K562 (cell line): ENCODE data around the gene SFXN3. TPM values are rescaled to one million over a fixed set of nuclear protein-coding genes. Genes with fewer than 3 reads are reported as not detected.

Experiments used
- BRD9 ChIP-seq: fragments of 450-650 bp; IDR thresholded peaks from 2 replicates; pipeline ENCODE4 v1.6.1; 2018; ENCODE audit warnings: low read depth; ENCODE audit not compliant: partially characterized antibody
- CHAMP1 ChIP-seq: fragments of 450-650 bp; IDR thresholded peaks from 2 replicates; pipeline ENCODE4 v1.6.1; 2016; ENCODE audit warnings: mild to moderate bottlenecking
- CREB3L1 ChIP-seq: fragments of 450-650 bp; IDR thresholded peaks from 2 replicates; pipeline ENCODE4 v1.6.1; 2014; ENCODE audit warnings: low read depth, mild to moderate bottlenecking, moderate library complexity, borderline replicate concordance
- ELF1 ChIP-seq: fragments of 200-800 bp; sonication (Bioruptor generic); IDR thresholded peaks from 2 replicates; pipeline ENCODE4 v1.6.1; 2016; ENCODE audit warnings: missing genetic modification characterization, missing compliant biosample characterization
- GATA2 ChIP-seq: sonication (generic); formaldehyde crosslinking; IDR thresholded peaks from 2 replicates; pipeline ENCODE4 v1.4.0; 2020; ENCODE audit warnings: mild to moderate bottlenecking, missing genetic modification reagents
- GATAD2B ChIP-seq: fragments of 450-650 bp; IDR thresholded peaks from 2 replicates; pipeline ENCODE4 v1.6.1; 2017; ENCODE audit warnings: mild to moderate bottlenecking, borderline replicate concordance
- HDAC3 ChIP-seq: fragments of 450-650 bp; IDR thresholded peaks from 2 replicates; pipeline ENCODE4 v1.6.1; 2018; ENCODE audit warnings: borderline replicate concordance, mild to moderate bottlenecking, moderate library complexity; ENCODE audit not compliant: partially characterized antibody
- HLTF ChIP-seq: fragments of 450-650 bp; IDR thresholded peaks from 2 replicates; pipeline ENCODE4 v1.6.1; 2016
- MYC ChIP-seq, 2 experiments: fragments of 250-450 bp in 1 of 2; sonication (Bioruptor Pico) in 1 of 2; IDR thresholded peaks; 2 replicates each; pipeline versions ENCODE4 v1.5.1 to v1.6.1; 2012 to 2021; ENCODE audit warnings: low read depth in 2 of 2, borderline replicate concordance in 1 of 2, improper control_type of control experiment in 1 of 2, low read length in 1 of 2, mild to moderate bottlenecking in 1 of 2, moderate library complexity in 1 of 2
- NCOA4 ChIP-seq: fragments of 450-650 bp; IDR thresholded peaks from 2 replicates; pipeline ENCODE4 v1.6.1; 2018; ENCODE audit warnings: mild to moderate bottlenecking; ENCODE audit not compliant: partially characterized antibody
- NUFIP1 ChIP-seq: fragments of 450-650 bp; IDR thresholded peaks from 2 replicates; pipeline ENCODE4 v1.6.1; 2018; ENCODE audit not compliant: partially characterized antibody
- ZKSCAN1 ChIP-seq: fragments of 150-350 bp; IDR thresholded peaks from 2 replicates; pipeline ENCODE4 v1.6.1; 2016; ENCODE audit warnings: low read depth, low read length
- ZNF699 ChIP-seq: fragments of 250-450 bp; sonication (Bioruptor Pico); IDR thresholded peaks from 2 replicates; pipeline ENCODE4 v1.8.0; 2021; ENCODE audit warnings: mild to moderate bottlenecking, moderate library complexity; ENCODE audit not compliant: insufficient replicate concordance
- polyA plus RNA-seq, 8 experiments: library from polyadenylated mRNA; depleted of rRNA in 4 of 8; stranded (reverse) in 5 of 8; unstranded in 3 of 8; fragments of >200 nt; fragmentation: Nextera tagmentation in 2 of 8; fragmentation: Illumina TruSeq in 1 of 8; extraction: Ambion mirVana in 2 of 8; extraction: Trizol in 1 of 8; gene quantifications; 2 replicates each; pipeline versions ENCODE4 v1.2.1 to v1.2.3, GENCODE V29; 2011 to 2014; ENCODE audit warnings: inconsistent platforms in 1 of 8, missing spikeins in 1 of 8
- total RNA-seq, 7 experiments: library from RNA; depleted of rRNA in 6 of 7; stranded (reverse); fragments of >200 nt in 6 of 7; fragmentation: Illumina TruSeq in 2 of 7; extraction: Trizol in 2 of 7; gene quantifications; 2 replicates each; pipeline versions ENCODE4 v1.2.1 to v1.2.3, GENCODE V29; 2011 to 2021; ENCODE audit warnings: low replicate concordance in 1 of 7
- TF ChIP-seq, protein P1 (sequence below): sonication (generic); formaldehyde crosslinking; IDR thresholded peaks from 2 replicates; pipeline ENCODE4 v1.9.0; 2022; ENCODE audit warnings: mild to moderate bottlenecking, missing genetic modification reagents
- TF ChIP-seq, protein P2 (sequence below), 2 experiments: fragments of 450-650 bp; conservative IDR thresholded peaks; 2 replicates each; pipeline ENCODE4 v1.6.1; 2017; ENCODE audit warnings: mild to moderate bottlenecking in 2 of 2, moderate library complexity in 2 of 2
- TF ChIP-seq, protein P3 (sequence below): fragments of 250-450 bp; sonication (Bioruptor Pico); IDR thresholded peaks from 2 replicates; pipeline ENCODE4 v1.8.0; 2021; ENCODE audit warnings: mild to moderate bottlenecking, moderate library complexity
- TF ChIP-seq, protein P4 (sequence below): IDR thresholded peaks from 2 replicates; pipeline ENCODE4 v1.6.1; 2011; ENCODE audit not compliant: insufficient read length; ENCODE audit errors: extremely low read depth

SFXN3 gene
- total and polyA plus RNA-seq, 9 of the 15 experiments (the other 6 are each of a cell fraction or from before 2014, with no cell fraction given) = 0.24 to 4.6 (median 0.86) TPM

GRCh38 chr10:101011517-101012423 is 19.3 kb upstream of the SFXN3 start (continued):
- TF ChIP-seq BRD9 (no peak), GATA2 (CRISPR knock-in tag) (no peak), HDAC3 (no peak), CREB3L1 (no peak), GATAD2B (0 out of 2 replicates have a peak, but pooled peaks have one; percentile 17), NCOA4 (no peak), ZNF699 (CRISPR knock-in tag) (no peak), ZKSCAN1 (no peak), ELF1 (tag) (no peak), NUFIP1 (no peak), HLTF (no peak), MYC (IDR thresholded peaks at IDR 0.05; ENCODE audit: low read depth, low read length) (peak; percentile 69), MYC (CRISPR knock-in tag; IDR thresholded peaks at IDR 0.05; ENCODE audit: borderline replicate concordance, low read depth) (no peak), CHAMP1 (no peak)
- TF ChIP-seq, protein P1, sequence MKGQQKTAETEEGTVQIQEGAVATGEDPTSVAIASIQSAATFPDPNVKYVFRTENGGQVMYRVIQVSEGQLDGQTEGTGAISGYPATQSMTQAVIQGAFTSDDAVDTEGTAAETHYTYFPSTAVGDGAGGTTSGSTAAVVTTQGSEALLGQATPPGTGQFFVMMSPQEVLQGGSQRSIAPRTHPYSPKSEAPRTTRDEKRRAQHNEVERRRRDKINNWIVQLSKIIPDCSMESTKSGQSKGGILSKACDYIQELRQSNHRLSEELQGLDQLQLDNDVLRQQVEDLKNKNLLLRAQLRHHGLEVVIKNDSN (CRISPR knock-in tag) = no peak
- TF ChIP-seq, protein P2, sequence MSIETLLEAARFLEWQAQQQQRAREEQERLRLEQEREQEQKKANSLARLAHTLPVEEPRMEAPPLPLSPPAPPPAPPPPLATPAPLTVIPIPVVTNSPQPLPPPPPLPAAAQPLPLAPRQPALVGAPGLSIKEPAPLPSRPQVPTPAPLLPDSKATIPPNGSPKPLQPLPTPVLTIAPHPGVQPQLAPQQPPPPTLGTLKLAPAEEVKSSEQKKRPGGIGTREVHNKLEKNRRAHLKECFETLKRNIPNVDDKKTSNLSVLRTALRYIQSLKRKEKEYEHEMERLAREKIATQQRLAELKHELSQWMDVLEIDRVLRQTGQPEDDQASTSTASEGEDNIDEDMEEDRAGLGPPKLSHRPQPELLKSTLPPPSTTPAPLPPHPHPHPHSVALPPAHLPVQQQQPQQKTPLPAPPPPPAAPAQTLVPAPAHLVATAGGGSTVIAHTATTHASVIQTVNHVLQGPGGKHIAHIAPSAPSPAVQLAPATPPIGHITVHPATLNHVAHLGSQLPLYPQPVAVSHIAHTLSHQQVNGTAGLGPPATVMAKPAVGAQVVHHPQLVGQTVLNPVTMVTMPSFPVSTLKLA (conservative IDR thresholded peaks at IDR 0.05) = peak; percentile 47 to 51; a peak in 2 of 4 replicates
- TF ChIP-seq, protein P3, sequence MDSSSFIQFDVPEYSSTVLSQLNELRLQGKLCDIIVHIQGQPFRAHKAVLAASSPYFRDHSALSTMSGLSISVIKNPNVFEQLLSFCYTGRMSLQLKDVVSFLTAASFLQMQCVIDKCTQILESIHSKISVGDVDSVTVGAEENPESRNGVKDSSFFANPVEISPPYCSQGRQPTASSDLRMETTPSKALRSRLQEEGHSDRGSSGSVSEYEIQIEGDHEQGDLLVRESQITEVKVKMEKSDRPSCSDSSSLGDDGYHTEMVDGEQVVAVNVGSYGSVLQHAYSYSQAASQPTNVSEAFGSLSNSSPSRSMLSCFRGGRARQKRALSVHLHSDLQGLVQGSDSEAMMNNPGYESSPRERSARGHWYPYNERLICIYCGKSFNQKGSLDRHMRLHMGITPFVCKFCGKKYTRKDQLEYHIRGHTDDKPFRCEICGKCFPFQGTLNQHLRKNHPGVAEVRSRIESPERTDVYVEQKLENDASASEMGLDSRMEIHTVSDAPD (CRISPR knock-in tag) = no peak
- TF ChIP-seq, protein P4, sequence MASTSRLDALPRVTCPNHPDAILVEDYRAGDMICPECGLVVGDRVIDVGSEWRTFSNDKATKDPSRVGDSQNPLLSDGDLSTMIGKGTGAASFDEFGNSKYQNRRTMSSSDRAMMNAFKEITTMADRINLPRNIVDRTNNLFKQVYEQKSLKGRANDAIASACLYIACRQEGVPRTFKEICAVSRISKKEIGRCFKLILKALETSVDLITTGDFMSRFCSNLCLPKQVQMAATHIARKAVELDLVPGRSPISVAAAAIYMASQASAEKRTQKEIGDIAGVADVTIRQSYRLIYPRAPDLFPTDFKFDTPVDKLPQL = no peak
